ENCODE data around the gene DNER.

DNER gene

DNA sequence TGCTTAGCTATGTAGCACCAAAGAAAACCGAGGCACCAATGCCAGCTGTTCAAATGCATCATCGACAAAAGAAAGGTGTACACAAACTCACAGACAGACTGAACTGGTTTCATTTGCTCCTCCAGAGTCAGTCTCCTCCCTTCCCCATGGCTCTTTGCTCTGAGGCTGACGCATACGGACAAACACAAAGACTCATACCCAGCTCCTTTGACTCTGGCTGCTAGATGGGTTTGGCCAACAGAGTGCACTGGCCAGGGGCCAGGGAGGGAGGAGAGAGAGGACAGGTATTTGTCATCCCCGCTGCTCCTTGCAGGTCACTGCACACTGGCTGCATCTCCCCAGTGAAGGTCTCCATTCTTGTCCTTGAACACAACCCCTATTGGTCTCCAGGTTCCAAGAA lies 40.7 kb downstream of the DNER start:
- no peak overlapping the region for H3K4me2 ChIP-seq (ENCODE audit: low read length)

DNA sequence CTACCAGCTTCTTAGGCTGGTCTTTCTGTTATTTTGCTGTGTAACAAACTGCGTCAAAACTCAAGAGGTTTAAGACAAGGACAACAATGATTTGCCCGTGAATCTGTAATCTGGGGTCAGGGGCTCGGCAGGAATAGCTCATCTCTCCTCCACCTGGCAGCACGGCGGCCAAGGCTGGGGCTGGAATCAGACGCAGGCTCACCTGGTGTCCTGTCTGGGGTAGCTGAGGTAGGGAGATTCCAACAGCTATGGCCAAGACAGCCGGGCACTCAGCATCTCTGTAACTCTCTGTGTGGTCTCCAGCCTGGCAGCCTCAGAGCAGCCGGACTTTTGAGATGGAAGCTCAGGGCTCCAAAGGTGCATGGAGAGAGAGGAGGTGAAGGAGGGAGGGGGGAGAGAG lies 42.3 kb downstream of the DNER start:
- H3K79me2 ChIP-seq (ENCODE audit: insufficient read depth, low read length), result no peaks in the 10 kb centered on the region
- H3K9me2 ChIP-seq (ENCODE audit: low read depth, low read length), result no peaks in the 10 kb centered on the region
- no peak overlapping the region for H3K4me3 ChIP-seq (ENCODE audit: low read depth, low read length, poor library complexity, severe bottlenecking)
- H3K36me3 ChIP-seq (ENCODE audit: insufficient read depth, low read length), result no peaks in the 10 kb centered on the region
- no peak overlapping the region for H3K4me2 ChIP-seq (ENCODE audit: low read length)
- TF ChIP-seq EZH2 (IDR thresholded peaks at IDR 0.05; ENCODE audit: borderline replicate concordance, low read length), result no peak
- TF ChIP-seq, protein P1, sequence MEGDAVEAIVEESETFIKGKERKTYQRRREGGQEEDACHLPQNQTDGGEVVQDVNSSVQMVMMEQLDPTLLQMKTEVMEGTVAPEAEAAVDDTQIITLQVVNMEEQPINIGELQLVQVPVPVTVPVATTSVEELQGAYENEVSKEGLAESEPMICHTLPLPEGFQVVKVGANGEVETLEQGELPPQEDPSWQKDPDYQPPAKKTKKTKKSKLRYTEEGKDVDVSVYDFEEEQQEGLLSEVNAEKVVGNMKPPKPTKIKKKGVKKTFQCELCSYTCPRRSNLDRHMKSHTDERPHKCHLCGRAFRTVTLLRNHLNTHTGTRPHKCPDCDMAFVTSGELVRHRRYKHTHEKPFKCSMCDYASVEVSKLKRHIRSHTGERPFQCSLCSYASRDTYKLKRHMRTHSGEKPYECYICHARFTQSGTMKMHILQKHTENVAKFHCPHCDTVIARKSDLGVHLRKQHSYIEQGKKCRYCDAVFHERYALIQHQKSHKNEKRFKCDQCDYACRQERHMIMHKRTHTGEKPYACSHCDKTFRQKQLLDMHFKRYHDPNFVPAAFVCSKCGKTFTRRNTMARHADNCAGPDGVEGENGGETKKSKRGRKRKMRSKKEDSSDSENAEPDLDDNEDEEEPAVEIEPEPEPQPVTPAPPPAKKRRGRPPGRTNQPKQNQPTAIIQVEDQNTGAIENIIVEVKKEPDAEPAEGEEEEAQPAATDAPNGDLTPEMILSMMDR (IDR thresholded peaks at IDR 0.05; ENCODE audit: low read length), result no peak
- no peaks in the 10 kb centered on the region for H3F3A ChIP-seq (ENCODE audit: insufficient read depth, low read length)
- H3K9ac ChIP-seq (ENCODE audit: low read length), result no peak overlapping the region
- H2AFZ ChIP-seq (ENCODE audit: low read length), result no peak overlapping the region
- no peak overlapping the region for H3K27ac ChIP-seq (ENCODE audit: low read depth, low read length, poor library complexity, severe bottlenecking)
- H3K4me1 ChIP-seq (ENCODE audit: insufficient read depth, low read length, severe bottlenecking), result no peaks in the 10 kb centered on the region
- H3K27me3 ChIP-seq (ENCODE audit: insufficient read depth, low read length), result no peaks in the 10 kb centered on the region
- no peaks in the 10 kb centered on the region for H3K9me3 ChIP-seq (ENCODE audit: low read length)
- no peaks in the 10 kb centered on the region for H4K20me1 ChIP-seq (ENCODE audit: insufficient read depth, low read length)

More for the DNA sequence above, 40.7 kb downstream of the DNER start:
- Histone ChIP-seq H2AFZ (ENCODE audit: low read length) (no peak overlapping the region), H3K27ac (ENCODE audit: low read depth, low read length, poor library complexity, severe bottlenecking) (no peak overlapping the region), H4K20me1 (ENCODE audit: insufficient read depth, low read length) (no peaks in the 10 kb centered on the region), H3K79me2 (ENCODE audit: insufficient read depth, low read length) (no peaks in the 10 kb centered on the region), H3K9ac (ENCODE audit: low read length) (no peak overlapping the region), H3K9me3 (ENCODE audit: low read length) (no peaks in the 10 kb centered on the region), H3K4me1 (ENCODE audit: insufficient read depth, low read length, severe bottlenecking) (no peaks in the 10 kb centered on the region), H3K4me3 (ENCODE audit: low read depth, low read length, poor library complexity, severe bottlenecking) (no peak overlapping the region), H3F3A (ENCODE audit: insufficient read depth, low read length) (no peaks in the 10 kb centered on the region), H3K9me2 (ENCODE audit: low read depth, low read length) (no peaks in the 10 kb centered on the region), H3K27me3 (ENCODE audit: insufficient read depth, low read length) (no peaks in the 10 kb centered on the region), H3K36me3 (ENCODE audit: insufficient read depth, low read length) (no peaks in the 10 kb centered on the region)
- TF ChIP-seq EZH2 (IDR thresholded peaks at IDR 0.05; ENCODE audit: borderline replicate concordance, low read length), result no peak
- TF ChIP-seq, protein P1 (IDR thresholded peaks at IDR 0.05; ENCODE audit: low read length), result no peak

DNA sequence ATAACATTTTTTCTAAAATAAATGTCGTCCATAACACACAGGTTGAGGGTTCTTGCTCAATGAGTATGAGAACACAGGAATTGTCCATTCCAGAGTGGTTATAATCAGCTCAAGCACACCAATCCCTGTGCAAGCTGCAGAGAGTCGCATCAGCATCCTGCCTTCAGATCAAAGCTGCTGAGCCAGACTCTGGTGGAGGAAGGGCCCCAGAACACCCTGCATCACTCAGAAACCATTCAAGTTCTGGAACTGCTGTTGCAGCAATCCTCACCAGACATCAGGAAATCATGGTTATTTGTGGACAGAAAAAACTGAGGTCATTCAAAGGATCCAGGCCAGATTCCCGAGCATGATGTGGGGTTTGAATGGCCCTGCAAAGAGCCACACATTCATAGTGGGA lies 44.5 kb downstream of the DNER start:
- H2AFZ ChIP-seq (ENCODE audit: low read length), result no peak overlapping the region
- no peaks in the 10 kb centered on the region for H3K27me3 ChIP-seq (ENCODE audit: insufficient read depth, low read length)
- H3K9me3 ChIP-seq (ENCODE audit: low read length), result no peaks in the 10 kb centered on the region
- H3K36me3 ChIP-seq (ENCODE audit: insufficient read depth, low read length), result no peaks in the 10 kb centered on the region
- no peaks in the 10 kb centered on the region for H3F3A ChIP-seq (ENCODE audit: insufficient read depth, low read length)
- no peaks in the 10 kb centered on the region for H3K79me2 ChIP-seq (ENCODE audit: insufficient read depth, low read length)
- no peaks in the 10 kb centered on the region for H3K4me1 ChIP-seq (ENCODE audit: insufficient read depth, low read length, severe bottlenecking)
- no peak overlapping the region for H3K27ac ChIP-seq (ENCODE audit: low read depth, low read length, poor library complexity, severe bottlenecking)
- H3K9ac ChIP-seq (ENCODE audit: low read length), result no peak overlapping the region
- H4K20me1 ChIP-seq (ENCODE audit: insufficient read depth, low read length), result no peaks in the 10 kb centered on the region
- no peaks in the 10 kb centered on the region for H3K9me2 ChIP-seq (ENCODE audit: low read depth, low read length)
- TF ChIP-seq, protein P1 (IDR thresholded peaks at IDR 0.05; ENCODE audit: low read length), result no peak
- no peak for TF ChIP-seq EZH2 (IDR thresholded peaks at IDR 0.05; ENCODE audit: borderline replicate concordance, low read length)
- H3K4me2 ChIP-seq (ENCODE audit: low read length), result no peak overlapping the region
- no peak overlapping the region for H3K4me3 ChIP-seq (ENCODE audit: low read depth, low read length, poor library complexity, severe bottlenecking)
